GM21447 (cell line): ENCODE results near the gene OR51A2.
"Not testable (repeated sequence)": the region's sequence is repeated elsewhere in the genome, so short reads cannot be mapped to it uniquely, and the experiment has no call there.

ENCODE experiments used
- ATAC-seq: cut with Tn5 transposase; IDR thresholded peaks from one replicate; pipeline ENCODE4 v1.9.1; 2021; ENCODE audit not compliant: unreplicated experiment

OR51A2 gene, protein sequence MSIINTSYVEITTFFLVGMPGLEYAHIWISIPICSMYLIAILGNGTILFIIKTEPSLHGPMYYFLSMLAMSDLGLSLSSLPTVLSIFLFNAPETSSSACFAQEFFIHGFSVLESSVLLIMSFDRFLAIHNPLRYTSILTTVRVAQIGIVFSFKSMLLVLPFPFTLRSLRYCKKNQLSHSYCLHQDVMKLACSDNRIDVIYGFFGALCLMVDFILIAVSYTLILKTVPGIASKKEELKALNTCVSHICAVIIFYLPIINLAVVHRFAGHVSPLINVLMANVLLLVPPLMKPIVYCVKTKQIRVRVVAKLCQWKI

DNA sequence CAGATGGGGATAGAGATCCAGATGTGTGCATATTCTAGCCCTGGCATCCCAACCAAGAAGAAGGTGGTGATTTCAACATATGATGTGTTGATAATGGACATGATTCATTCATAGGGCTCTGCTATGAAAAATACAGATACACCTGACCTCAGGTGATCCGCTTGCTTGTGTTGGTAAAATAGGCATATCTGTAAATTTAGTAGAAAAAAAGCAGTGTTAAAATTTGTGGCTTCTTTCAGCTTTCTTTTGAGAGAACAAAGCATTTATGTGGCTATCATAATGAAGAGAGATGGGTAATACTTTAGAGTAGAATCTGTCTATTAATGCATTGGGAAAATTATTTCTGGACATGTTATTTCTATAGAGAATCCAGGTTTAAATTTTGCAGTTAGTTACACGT, at the start of gene OR51A2:
TSS of gene OR51A2 (minus strand) at position 101 of the 400 bp plus-strand sequence. CDS start at position 101, 0 bp downstream.
- not testable (repeated sequence) for ATAC-seq

DNA sequence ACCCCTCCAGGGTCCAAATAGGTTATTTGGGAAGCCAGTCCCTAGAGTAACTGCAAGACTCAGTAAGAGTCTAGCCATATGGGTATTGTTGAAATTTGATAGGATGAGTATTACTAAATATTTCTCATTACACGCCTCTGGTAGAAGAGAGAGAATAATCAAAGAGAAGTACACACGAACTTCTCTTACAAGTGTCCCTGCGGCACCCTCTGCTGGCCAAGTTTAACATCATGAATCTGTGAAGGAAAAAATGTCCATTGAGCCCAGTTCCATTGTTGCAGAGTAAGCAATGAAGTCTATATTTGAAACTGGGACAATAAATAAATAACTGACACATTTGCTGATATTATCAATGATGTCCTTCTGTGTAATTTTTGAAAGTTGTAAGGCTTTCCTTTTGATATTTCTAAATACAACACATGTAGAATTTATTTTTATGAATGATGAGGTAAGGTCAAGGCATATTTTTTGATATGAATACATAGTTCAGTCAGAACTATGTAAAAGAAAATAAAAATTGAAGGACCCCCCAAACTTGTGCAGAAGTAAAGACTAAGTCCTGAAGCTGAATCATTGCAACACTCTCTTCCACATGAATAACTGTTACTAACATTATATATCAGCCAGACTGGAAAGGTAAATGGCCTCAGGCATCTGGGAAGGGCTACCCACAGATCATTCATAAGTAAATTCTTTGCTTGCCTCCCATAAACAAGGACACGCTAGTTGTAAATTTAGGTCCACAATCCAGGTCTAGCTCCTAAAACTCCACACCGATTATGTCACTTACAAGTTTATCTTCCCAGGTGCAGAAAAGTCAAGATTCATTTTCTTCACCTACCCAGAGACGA, 49.1 kb upstream of the OR51A2 start:
- ATAC-seq = peak; percentile 60

DNA sequence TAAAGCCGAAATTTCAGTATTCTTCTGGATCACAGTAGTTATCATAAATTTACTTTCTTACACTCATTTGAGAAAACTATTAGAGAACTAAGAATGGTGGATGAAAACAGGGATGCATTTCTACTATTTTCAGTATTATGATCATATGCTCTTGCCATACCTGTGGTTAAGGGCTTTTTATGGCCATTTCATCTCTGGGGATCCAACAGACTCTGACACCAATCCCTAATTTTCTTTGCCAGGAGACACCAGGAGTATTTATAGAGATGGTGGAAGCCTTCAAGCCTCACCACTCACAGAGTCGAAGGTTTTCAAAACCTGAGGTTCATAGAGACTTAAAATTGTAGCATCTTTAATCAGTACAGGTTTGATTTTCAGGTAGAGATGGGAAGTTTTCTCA, 39.0 kb upstream of the OR51A2 start, which contains the start of gene OR51L1:
TSS of gene OR51L1 (plus strand) at position 301 of the 400 bp plus-strand sequence. CDS start 4,132 bp downstream, outside the sequence.
- no peak for ATAC-seq

DNA sequence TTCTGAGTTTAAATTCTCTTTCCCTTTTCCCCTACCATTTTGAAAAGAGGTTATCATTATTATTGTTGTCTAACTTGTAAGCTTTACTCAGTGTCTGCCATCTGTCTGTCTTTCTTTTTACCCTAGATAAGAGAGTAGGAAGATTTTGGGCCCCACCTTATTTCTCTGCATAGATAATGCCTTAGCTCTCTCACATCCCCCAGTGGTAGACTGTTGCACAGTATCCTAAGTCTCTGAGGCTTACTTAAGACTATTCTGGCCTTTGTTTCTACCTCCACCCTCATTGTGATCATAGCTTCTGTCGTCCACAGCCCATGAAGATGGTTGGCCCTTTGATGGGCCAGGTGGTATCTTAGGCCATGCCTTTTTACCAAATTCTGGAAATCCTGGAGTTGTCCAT, 35.5 kb upstream of the OR51A2 start:
- ATAC-seq = no peak

DNA sequence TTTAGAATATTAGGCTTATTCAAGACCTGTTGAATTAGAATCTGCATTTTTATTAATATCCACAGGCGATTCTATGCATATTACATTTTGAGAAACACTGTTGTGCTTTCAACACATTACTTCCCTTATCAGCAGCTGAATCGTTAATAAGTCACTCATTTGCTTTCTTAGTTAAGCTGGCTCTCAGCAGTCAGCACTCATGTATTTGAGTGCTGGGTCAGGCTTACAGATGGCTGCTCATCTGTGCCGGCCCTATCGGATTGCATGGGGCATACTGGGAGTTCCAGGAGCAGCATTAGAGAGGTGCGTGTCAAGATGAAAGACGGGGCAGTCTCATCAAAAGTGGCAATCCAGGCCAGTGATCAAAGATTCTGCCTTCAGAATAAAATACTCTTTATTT, 28.3 kb upstream of the OR51A2 start:
- ATAC-seq = no peak

DNA sequence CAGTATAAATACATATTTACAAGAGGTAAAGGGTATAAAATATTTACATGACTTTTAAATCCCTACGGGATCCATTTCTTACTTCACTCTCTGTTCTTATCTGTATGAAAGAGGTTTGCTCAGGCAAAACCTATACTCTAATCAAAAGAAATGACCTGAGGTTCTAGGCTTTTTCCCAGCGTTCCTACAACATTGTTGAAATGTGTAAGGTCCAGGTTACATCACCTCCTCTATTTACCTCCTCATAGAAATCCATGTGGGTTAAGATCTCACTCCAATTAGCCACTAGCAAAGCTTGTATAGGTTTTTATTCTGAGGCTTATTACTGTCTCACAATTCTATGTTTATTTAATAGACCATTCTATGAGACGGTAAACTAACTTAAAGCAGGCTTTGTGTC, 27.2 kb upstream of the OR51A2 start:
- ATAC-seq = no peak

DNA sequence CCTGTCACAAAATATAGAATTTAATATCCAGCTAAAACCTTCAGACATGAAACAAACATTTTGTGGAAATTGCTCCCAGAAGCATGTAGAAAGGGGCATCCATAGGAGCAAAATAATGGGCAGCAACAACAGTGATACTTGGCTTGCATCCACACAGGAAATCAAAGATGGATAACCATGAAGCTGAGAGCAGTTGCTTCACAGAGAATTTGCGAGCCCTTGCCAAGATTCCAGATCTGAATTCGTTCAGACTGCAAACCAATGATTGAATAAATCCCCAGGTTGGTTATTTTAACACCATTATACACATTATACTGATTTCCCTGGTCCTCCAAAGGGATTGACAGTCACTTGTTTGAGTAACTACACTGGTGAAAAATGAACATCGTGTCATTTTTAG, 23.5 kb upstream of the OR51A2 start:
- ATAC-seq = no peak

DNA sequence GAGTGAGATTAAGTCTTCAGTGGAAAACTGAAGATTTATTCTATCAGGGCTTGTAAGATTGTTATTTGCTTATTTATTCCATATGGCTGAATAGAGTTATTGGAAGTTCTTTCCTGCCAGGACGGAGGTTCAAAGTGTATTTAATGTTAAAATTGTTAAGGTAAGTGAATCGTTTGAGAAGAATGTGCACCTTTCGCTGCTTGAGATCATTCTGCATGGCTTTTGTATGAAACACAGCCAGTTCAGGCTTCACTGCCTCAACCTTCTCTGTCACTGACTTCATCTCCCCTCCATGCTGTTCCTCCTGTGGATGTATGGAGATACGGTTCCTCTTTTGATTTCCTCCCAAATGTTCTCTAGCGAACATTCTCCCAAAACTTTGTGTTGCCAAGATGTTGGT, 19.9 kb upstream of the OR51A2 start:
- no peak for ATAC-seq

DNA sequence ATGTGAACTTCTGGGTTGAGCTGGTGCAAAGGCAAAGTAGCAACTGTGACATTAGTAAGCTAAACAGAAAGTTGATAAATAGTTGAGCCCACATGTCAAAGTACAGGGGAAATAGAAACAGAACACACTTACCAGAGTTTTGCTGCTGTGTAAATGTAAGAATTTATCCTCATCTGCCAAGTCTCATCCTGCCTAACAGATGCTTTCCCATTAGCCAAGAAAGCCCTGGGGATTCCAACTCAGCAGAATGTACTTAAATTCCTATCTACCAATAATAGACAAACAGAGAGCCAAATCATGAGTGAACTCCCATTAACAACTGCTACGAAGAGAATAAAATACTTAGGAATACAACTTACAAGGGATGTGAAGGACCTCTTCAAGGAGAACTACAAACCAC, 7.3 kb upstream of the OR51A2 start:
- no peak for ATAC-seq

DNA sequence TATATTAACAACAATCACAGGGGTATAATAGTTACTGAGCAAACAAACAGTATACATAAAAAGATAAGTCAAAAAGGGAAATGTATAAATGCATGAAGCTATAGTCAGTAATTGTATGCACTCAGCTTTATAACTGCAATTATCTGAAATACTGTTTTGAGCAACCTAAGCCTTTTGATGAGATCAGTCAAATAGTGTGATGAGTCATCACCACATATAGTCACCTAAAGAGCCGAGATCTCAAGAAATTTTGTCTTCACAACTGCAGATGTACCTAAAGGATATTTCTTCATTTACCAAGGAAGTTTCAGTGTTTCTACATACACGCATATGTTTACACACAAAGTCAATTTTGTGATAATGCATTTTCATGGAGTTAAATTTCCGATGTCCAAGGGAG, 5.4 kb upstream of the OR51A2 start:
- ATAC-seq = no peak

DNA sequence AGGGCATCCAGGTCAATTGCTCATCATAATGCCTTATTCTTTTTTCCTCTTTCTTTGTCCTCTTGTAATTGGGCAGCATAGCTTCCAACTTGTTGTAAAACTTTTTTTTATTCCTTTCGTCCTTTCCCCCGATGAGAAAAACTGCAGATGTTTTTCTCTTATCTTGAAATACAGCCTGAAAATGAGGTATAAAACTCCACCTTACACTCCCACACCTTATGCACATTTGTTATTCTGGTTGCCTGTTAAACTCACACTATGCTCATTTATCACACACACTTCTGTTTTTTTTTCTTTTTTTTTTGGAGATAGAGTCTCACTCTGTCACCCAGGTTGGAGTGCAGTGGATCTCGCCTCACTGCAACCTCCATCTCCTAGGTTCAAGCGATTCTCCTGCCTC, 1.9 kb upstream of the OR51A2 start:
- ATAC-seq = no peak

DNA sequence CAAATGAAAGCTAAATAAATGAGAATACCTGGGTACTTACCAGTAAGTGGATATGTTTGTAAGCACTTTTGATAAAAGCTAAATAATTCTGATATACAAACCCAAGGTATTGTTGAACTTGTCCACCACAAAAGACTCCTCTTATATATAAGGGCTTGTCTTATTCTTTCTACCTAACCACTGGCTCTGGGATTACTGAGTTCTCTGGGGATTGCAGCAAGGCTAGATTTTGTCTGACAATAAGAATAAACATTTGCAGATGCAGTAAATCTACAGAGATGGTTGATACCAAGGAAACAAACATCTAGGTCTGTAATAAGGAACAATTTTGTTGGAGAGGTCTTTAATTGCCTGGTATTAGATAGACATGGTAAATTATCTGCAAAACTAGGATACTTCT, 8.0 kb downstream of the OR51A2 start, which contains the start of gene OR51A4:
TSS of gene OR51A4 (minus strand) at position 101 of the 400 bp plus-strand sequence. CDS start 505 bp downstream, outside the sequence.
- ATAC-seq = no peak

DNA sequence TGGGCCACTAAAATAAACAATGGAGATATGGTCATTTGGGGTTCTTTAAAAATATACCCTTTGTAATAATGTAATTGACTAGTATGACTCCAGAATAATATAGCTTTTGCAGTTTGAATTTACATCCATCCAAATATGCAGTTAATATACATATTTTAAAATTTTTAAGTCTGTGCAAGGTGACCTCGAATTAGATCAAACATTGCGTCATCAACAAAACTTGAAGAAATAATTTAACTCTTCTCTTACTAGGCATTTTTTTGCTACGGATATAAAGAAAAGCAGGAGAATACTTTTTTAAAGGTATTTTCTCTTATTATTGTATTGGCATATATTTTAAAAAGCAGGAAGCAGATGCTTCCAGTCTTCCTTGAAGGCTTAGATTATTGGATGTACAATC, 18.8 kb downstream of the OR51A2 start:
- ATAC-seq = no peak

DNA sequence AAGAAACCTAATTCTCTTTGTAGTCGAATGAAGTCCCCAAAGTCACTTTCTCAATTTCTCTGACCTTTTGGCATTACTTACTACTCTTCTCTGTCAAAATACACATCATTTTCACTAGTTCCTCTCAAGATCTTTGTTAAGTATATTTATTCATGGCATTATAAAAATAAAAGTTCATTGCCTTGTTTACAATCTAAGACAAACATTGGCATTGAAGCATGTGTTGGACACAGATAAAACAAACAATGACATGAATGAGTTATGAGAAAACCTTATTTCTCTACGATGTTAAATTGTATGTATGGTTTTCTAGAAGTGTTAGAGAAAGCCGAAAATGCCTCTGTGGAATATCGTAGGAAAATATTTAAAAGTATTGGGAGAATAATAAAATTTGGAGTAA, 22.8 kb downstream of the OR51A2 start:
- ATAC-seq = no peak

DNA sequence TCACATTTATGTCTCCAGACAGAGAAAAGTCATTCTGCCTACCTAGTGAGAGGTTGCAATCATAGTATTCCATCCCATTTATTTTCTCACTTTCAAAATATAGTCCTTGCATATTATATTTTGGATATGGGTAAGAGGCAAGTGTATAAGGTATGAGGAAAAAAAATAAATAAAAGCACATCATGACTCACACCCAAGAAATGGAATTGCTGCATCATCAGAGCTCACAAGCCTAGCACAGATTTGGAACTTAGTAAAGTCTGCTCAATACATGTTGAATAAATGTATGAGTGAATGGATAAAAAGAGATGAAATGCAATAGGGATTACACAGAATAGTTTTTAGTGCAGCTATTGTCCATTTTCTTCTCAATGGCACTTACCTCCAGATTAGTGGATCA, 28.9 kb downstream of the OR51A2 start:
- no peak for ATAC-seq

DNA sequence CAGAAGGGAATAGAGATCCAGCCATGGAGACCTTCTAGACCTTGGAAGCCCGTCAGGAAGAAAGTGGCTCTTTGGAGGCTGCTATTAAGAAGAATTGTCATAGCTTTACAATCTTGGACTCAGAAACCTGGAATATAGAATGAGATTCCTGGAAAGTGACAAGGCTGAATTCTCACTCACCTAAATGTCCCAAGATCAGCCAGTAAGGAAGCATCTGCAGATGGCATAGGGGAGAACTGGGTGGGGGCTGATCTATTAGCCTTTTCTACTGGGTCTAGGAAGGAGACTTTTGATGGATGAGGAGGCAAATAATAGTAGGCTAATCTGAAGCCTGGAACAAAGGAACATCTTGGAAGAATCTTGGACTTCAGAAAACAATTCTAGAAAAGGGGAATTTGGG, 31.3 kb downstream of the OR51A2 start, which contains the start of gene OR51G1:
TSS of gene OR51G1 (minus strand) at position 101 of the 400 bp plus-strand sequence. CDS start at position 101, 0 bp downstream.
- no peak for ATAC-seq

DNA sequence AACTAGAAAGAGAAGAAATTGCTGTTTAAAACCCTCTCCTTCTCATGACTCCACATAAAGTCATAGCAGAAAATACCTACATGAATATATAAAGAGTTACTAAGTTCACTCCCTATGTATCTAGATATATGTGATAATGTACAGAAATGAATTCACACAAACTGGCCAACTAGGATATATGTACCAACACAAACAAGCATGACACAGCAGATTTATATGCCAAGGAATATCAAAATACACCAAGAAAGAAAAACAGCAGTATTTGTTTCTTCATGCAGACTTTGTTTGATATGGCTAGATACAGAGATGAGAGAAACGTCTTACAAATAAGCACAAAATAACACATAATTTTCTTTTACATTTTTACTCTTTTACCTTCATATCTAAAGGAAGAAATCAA, 33.2 kb downstream of the OR51A2 start:
- no peak for ATAC-seq

DNA sequence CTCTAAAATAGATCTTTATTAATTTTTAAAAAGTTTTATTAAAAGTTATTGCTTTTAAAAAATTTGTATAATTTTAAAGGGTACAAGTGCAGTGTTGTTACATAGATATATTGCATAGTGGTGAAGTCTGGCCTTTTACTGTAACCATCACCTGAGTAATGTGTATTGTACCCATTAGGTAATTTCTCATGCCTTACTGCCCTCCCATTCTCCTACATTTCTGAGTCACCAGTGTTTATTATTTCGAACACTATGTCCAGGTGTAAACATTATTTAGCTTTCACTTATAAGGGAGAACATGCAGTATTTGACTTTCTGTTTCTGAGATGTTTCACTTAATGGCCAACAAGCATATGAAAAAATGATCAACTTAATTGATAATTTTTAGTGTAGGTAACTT, 33.7 kb downstream of the OR51A2 start:
- ATAC-seq = no peak

DNA sequence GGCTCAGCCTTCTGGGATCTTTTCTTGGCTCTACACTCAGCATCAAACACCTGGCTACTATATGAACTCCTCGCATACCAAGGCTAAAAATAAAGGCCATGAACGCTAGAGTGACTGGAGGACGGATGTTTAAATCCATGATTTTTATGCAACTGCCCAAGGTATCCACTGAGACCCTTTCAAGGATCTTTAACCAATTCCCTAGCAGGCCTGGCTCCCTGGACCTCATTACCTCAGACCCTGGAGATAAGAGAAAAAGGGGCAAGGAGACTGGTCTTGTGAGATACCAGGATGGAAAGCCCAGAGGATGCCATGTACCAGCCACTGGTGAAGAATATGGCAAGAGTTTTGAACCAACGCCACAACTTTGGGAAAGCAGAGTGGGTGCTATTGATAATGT, 36.3 kb downstream of the OR51A2 start, which contains the start of gene OR51G2:
TSS of gene OR51G2 (minus strand) at position 101 of the 400 bp plus-strand sequence. CDS start 3,687 bp downstream, outside the sequence.
- no peak for ATAC-seq

DNA sequence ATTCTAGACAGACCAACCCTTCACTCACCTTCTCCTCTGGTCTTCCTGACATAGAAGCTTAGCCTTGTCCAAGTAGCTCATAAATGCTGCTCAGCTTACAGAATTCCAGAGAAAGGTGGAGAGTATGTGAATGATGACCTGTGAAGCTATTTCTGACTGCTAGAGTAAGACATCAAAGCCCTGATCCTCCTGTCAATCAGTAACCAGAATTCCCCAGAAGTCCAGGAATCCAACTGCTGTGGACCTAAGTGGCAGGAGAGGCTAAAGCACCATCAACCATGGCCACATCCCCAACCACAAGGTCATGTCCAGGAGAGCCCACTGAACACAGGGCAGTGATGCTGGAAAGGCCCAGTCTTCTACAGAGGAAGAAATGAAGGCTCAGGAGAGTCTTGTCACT, 38.9 kb downstream of the OR51A2 start:
- ATAC-seq = no peak
